IMR-90 (cell line): Measurements from ENCODE around the gene SEL1L3. TPM values are rescaled to one million over a fixed set of nuclear protein-coding genes. Genes with fewer than 3 reads are reported as not detected.

Experiments used
- ATAC-seq: fragments of 200-7000 bp; cut with Tn5 transposase; 2 replicates; pipeline ENCODE4 v1.9.1; 2020; ENCODE audit warnings: low read depth, mild to moderate bottlenecking, moderate library complexity
- BruUV-seq: library from RNA; stranded (reverse); fragments of 400-500 nt; replicated peaks from 2 replicates; lab custom pipeline; 2021; lab: Mats Ljungman, UMichigan
- CTCF ChIA-PET: fragments of 300-600 bp; formaldehyde crosslinking; extraction: SDS; loops from one replicate; lab custom pipeline; 2021; ENCODE audit warnings: antibody characterized with exemption; lab: Yijun Ruan, JAX
- POLR2A ChIA-PET: fragments of 300-600 bp; sonication (Branson Sonifier 250); formaldehyde crosslinking; loops from one replicate; lab custom pipeline; 2022; ENCODE audit warnings: antibody characterized with exemption; ENCODE audit not compliant: unreplicated experiment; lab: Charles Lee
- DNase-seq: peaks from one replicate; pipeline ENCODE4 v3.0.0; 2013
- H2AFZ ChIP-seq: replicated peaks from 2 replicates; pipeline ENCODE3; 2013; ENCODE audit warnings: low read length, mild to moderate bottlenecking; ENCODE audit not compliant: poor library complexity
- H2AK5ac ChIP-seq: 2 replicates; pipeline ENCODE4 v1.6.1; 2013; ENCODE audit warnings: low read depth, low read length, inconsistent platforms
- H2AK9ac ChIP-seq: replicated peaks from 2 replicates; pipeline ENCODE3; 2013; ENCODE audit warnings: mild to moderate bottlenecking, low read depth, low read length, moderate library complexity; ENCODE audit not compliant: poor library complexity
- H2BK120ac ChIP-seq: 2 replicates; pipeline ENCODE4 v1.6.1; 2013; ENCODE audit warnings: low read depth, low read length, inconsistent platforms
- H2BK15ac ChIP-seq: 3 replicates; pipeline ENCODE4 v1.6.1; 2013; ENCODE audit warnings: low read depth, low read length, inconsistent platforms
- H2BK20ac ChIP-seq: 2 replicates; pipeline ENCODE4 v1.6.1; 2013; ENCODE audit warnings: low read depth, mild to moderate bottlenecking, inconsistent platforms, low read length, moderate library complexity
- H2BK5ac ChIP-seq: 2 replicates; pipeline ENCODE4 v1.6.1; 2013; ENCODE audit warnings: mild to moderate bottlenecking, low read depth, low read length, inconsistent platforms; ENCODE audit not compliant: poor library complexity, severe bottlenecking
- H3K14ac ChIP-seq: replicated peaks from 2 replicates; pipeline ENCODE4 v1.6.1; 2013; ENCODE audit warnings: low read depth, low read length, inconsistent platforms
- H3K18ac ChIP-seq: 2 replicates; pipeline ENCODE4 v1.6.1; 2013; ENCODE audit warnings: low read depth, low read length, control low read depth
- H3K23ac ChIP-seq: 2 replicates; pipeline ENCODE4 v1.6.1; 2013; ENCODE audit warnings: low read depth, low read length, inconsistent platforms
- H3K27ac ChIP-seq: 2 replicates; pipeline ENCODE4 v1.5.1; 2013; ENCODE audit warnings: mild to moderate bottlenecking, control low read depth, low read length; ENCODE audit not compliant: insufficient read depth
- H3K27me3 ChIP-seq: 2 replicates; pipeline ENCODE4 v1.6.1; 2013; ENCODE audit warnings: low read length; ENCODE audit not compliant: control insufficient read depth, insufficient read depth
- H3K36me3 ChIP-seq: 2 replicates; pipeline ENCODE4 v1.6.1; 2013; ENCODE audit warnings: low read length, mixed read lengths; ENCODE audit not compliant: control insufficient read depth, insufficient read depth
- H3K4ac ChIP-seq: 2 replicates; pipeline ENCODE4 v1.6.1; 2013; ENCODE audit warnings: low read depth, low read length, inconsistent platforms
- H3K4me1 ChIP-seq: 2 replicates; pipeline ENCODE4 v1.6.1; 2013; ENCODE audit warnings: low read length, mixed read lengths; ENCODE audit not compliant: control insufficient read depth, insufficient read depth
- H3K4me2 ChIP-seq: 2 replicates; pipeline ENCODE4 v1.6.1; 2013; ENCODE audit warnings: low read depth, mild to moderate bottlenecking, control low read depth, low read length, moderate library complexity
- H3K4me3 ChIP-seq: 2 replicates; pipeline ENCODE4 v1.5.1; 2013; ENCODE audit warnings: low read depth, mild to moderate bottlenecking, control low read depth, low read length, moderate library complexity; ENCODE audit not compliant: insufficient read depth
- H3K56ac ChIP-seq: 2 replicates; pipeline ENCODE4 v1.6.1; 2013; ENCODE audit warnings: low read length, inconsistent platforms; ENCODE audit not compliant: insufficient read depth; ENCODE audit errors: extremely low read depth
- H3K79me1 ChIP-seq, 2 experiments: 2 replicates each; pipeline ENCODE4 v1.6.1; 2013; ENCODE audit warnings: low read length in 2 of 2, inconsistent platforms in 1 of 2, low read depth in 1 of 2
- H3K9ac ChIP-seq: 2 replicates; pipeline ENCODE4 v1.6.1; 2013; ENCODE audit warnings: low read depth, low read length, control low read depth
- H3K9me1 ChIP-seq: 2 replicates; pipeline ENCODE4 v1.6.1; 2013; ENCODE audit warnings: low read length, inconsistent platforms; ENCODE audit not compliant: insufficient read depth
- H3K9me3 ChIP-seq: 2 replicates; pipeline ENCODE4 v1.6.1; 2013; ENCODE audit warnings: low read length; ENCODE audit not compliant: control insufficient read depth, insufficient read depth
- H4K20me1 ChIP-seq: 2 replicates; pipeline ENCODE4 v1.6.1; 2013; ENCODE audit warnings: low read length, inconsistent platforms; ENCODE audit not compliant: insufficient read depth
- H4K5ac ChIP-seq: 2 replicates; pipeline ENCODE4 v1.6.1; 2013; ENCODE audit warnings: mild to moderate bottlenecking, low read depth, low read length, control low read depth
- H4K8ac ChIP-seq, 2 experiments: 2 replicates each; pipeline ENCODE4 v1.6.1; 2013; ENCODE audit warnings: low read depth in 2 of 2, low read length in 2 of 2, control low read depth in 1 of 2, inconsistent platforms in 1 of 2
- H4K91ac ChIP-seq: 2 replicates; pipeline ENCODE4 v1.6.1; 2013; ENCODE audit warnings: low read depth, low read length, inconsistent platforms; ENCODE audit not compliant: insufficient read depth
- BHLHE40 ChIP-seq: fragments of 150-350 bp; IDR thresholded peaks from 2 replicates; pipeline ENCODE4 v1.6.1; 2016; ENCODE audit warnings: mild to moderate bottlenecking, low read depth, low read length
- CEBPB ChIP-seq: IDR thresholded peaks from 2 replicates; pipeline ENCODE4 v1.6.1; 2012; ENCODE audit warnings: low read depth, low read length, improper control_type of control experiment
- CHD1 ChIP-seq: IDR thresholded peaks from 2 replicates; pipeline ENCODE4 v1.6.1; 2012; ENCODE audit warnings: low read depth, low read length, improper control_type of control experiment
- FOS ChIP-seq: fragments of 150-350 bp; IDR thresholded peaks from 2 replicates; pipeline ENCODE4 v1.6.1; 2016; ENCODE audit warnings: low read depth, low read length
- MAFK ChIP-seq: IDR thresholded peaks from 2 replicates; pipeline ENCODE4 v1.6.1; 2012; ENCODE audit warnings: low read depth, low read length, improper control_type of control experiment
- MAZ ChIP-seq: IDR thresholded peaks from 2 replicates; pipeline ENCODE4 v1.6.1; 2012; ENCODE audit warnings: low read depth, mild to moderate bottlenecking, low read length, improper control_type of control experiment, moderate library complexity, borderline replicate concordance
- MXI1 ChIP-seq: IDR thresholded peaks from 2 replicates; pipeline ENCODE4 v1.6.1; 2012; ENCODE audit warnings: low read depth, mild to moderate bottlenecking, low read length, moderate library complexity, borderline replicate concordance
- NFE2L2 ChIP-seq: fragments of 150-350 bp; IDR thresholded peaks from 2 replicates; pipeline ENCODE4 v1.6.1; 2016; ENCODE audit warnings: low read depth, mild to moderate bottlenecking, low read length
- POLR2A ChIP-seq: IDR thresholded peaks from 2 replicates; pipeline ENCODE4 v1.6.1; 2012; ENCODE audit warnings: mild to moderate bottlenecking, low read depth, low read length
- RAD21 ChIP-seq: IDR thresholded peaks from 2 replicates; pipeline ENCODE4 v1.6.1; 2012; ENCODE audit warnings: low read length, improper control_type of control experiment
- RCOR1 ChIP-seq: IDR thresholded peaks from 2 replicates; pipeline ENCODE4 v1.6.1; 2012; ENCODE audit warnings: mild to moderate bottlenecking, low read length, improper control_type of control experiment; ENCODE audit not compliant: insufficient replicate concordance
- RFX5 ChIP-seq: IDR thresholded peaks from 2 replicates; pipeline ENCODE4 v1.8.0; 2012; ENCODE audit warnings: low read depth, mild to moderate bottlenecking, low read length, moderate library complexity
- SMC3 ChIP-seq: fragments of 150-350 bp; IDR thresholded peaks from 2 replicates; pipeline ENCODE4 v1.6.1; 2016; ENCODE audit warnings: low read depth, mild to moderate bottlenecking, antibody characterized with exemption, low read length, moderate library complexity
- WGBS, 2 experiments: methylation state at CpG; one replicate each; pipeline versions ENCODE4 v1.1.5 to v1.1.7; 2013; ENCODE audit warnings: missing lambda C conversion rate in 2 of 2; ENCODE audit not compliant: insufficient read length in 1 of 2; ENCODE audit errors: extremely low coverage in 2 of 2; 5-methylcytosine and 5-hydroxymethylcytosine counted together
- dilution Hi-C: fragments of 300-500 bp; cut with HindIII; formaldehyde crosslinking; loops from one replicate; pipeline ENCODE4 v1.14.3; 2018; ENCODE audit warnings: low sequenced_read_pairs; ENCODE audit not compliant: unreplicated experiment
- in situ Hi-C: fragments of 300-500 bp; cut with MboI; formaldehyde crosslinking; loops from 3 replicates; pipeline ENCODE4 v1.14.3; 2019; ENCODE audit warnings: low sequenced_read_pairs, inconsistent platforms, mixed read lengths
- intact Hi-C: fragments of 100-400 bp; cut with micrococcal nuclease; formaldehyde crosslinking; loops from 2 replicates; pipeline ENCODE4 v1.10.0; 2022
- polyA plus RNA-seq, 3 experiments: library from polyadenylated mRNA; depleted of rRNA; stranded (reverse); fragments of >200 nt; gene quantifications; 2 replicates each; pipeline ENCODE4 v1.2.3, GENCODE V29; 2012; ENCODE audit warnings: low replicate concordance in 1 of 3
- total RNA-seq: library from RNA; depleted of rRNA; stranded (reverse); fragments of >200 nt; gene quantifications from 2 replicates; pipeline ENCODE4 v1.2.3, GENCODE V29; 2012
- TF ChIP-seq, protein P1 (sequence below): fragments of 150-350 bp; IDR thresholded peaks from 2 replicates; pipeline ENCODE4 v1.6.1; 2017; ENCODE audit warnings: mild to moderate bottlenecking, antibody characterized with exemption, low read length, low read depth
- TF ChIP-seq, protein P2 (sequence below): conservative IDR thresholded peaks from 2 replicates; pipeline ENCODE4 v1.5.1; 2012; ENCODE audit warnings: mild to moderate bottlenecking, low read depth, low read length, improper control_type of control experiment
- TF ChIP-seq, protein P3 (sequence below): fragments of 150-350 bp; IDR thresholded peaks from 2 replicates; pipeline ENCODE4 v1.6.1; 2016; ENCODE audit warnings: low read depth, mild to moderate bottlenecking, low read length, moderate library complexity, borderline replicate concordance

Gene SEL1L3
- total and polyA plus RNA-seq, 2 of the 4 experiments (the other 2 are of a cell fraction): 16.4 to 43.7 TPM

DNA sequence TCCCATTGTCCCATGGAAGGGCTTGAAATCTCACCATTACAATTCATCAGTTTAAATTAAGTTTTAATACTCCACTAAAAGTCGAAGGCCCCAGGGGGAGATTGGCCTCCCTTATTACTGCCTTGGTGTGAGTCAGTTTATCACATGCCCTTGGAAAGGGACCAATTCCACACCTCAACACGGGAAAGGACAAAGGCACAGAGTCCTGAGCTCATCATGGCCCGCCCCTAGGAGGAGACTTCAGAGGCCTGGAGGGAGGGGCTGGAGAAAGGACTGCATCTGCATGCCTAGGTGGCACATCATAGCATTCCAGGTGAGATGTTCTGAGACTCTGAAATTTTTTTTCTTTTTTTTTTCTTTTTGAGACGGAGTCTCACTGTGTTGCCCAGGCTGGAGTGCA, 2.8 kb upstream of the SEL1L3 start:
- TF ChIP-seq CHD1 (no peak), MXI1 (no peak), SMC3 (no peak), FOS (no peak), CEBPB (no peak), BHLHE40 (no peak), POLR2A (no peak), NFE2L2 (no peak), MAZ (no peak), RFX5 (no peak), RCOR1 (no peak), MAFK (no peak), RAD21 (no peak)
- TF ChIP-seq, protein P1, sequence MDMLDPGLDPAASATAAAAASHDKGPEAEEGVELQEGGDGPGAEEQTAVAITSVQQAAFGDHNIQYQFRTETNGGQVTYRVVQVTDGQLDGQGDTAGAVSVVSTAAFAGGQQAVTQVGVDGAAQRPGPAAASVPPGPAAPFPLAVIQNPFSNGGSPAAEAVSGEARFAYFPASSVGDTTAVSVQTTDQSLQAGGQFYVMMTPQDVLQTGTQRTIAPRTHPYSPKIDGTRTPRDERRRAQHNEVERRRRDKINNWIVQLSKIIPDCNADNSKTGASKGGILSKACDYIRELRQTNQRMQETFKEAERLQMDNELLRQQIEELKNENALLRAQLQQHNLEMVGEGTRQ: no peak
- TF ChIP-seq, protein P2, sequence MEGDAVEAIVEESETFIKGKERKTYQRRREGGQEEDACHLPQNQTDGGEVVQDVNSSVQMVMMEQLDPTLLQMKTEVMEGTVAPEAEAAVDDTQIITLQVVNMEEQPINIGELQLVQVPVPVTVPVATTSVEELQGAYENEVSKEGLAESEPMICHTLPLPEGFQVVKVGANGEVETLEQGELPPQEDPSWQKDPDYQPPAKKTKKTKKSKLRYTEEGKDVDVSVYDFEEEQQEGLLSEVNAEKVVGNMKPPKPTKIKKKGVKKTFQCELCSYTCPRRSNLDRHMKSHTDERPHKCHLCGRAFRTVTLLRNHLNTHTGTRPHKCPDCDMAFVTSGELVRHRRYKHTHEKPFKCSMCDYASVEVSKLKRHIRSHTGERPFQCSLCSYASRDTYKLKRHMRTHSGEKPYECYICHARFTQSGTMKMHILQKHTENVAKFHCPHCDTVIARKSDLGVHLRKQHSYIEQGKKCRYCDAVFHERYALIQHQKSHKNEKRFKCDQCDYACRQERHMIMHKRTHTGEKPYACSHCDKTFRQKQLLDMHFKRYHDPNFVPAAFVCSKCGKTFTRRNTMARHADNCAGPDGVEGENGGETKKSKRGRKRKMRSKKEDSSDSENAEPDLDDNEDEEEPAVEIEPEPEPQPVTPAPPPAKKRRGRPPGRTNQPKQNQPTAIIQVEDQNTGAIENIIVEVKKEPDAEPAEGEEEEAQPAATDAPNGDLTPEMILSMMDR: no peak
- TF ChIP-seq, protein P3, sequence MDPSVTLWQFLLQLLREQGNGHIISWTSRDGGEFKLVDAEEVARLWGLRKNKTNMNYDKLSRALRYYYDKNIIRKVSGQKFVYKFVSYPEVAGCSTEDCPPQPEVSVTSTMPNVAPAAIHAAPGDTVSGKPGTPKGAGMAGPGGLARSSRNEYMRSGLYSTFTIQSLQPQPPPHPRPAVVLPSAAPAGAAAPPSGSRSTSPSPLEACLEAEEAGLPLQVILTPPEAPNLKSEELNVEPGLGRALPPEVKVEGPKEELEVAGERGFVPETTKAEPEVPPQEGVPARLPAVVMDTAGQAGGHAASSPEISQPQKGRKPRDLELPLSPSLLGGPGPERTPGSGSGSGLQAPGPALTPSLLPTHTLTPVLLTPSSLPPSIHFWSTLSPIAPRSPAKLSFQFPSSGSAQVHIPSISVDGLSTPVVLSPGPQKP: no peak
- DNase-seq (no peak), ATAC-seq (no peak)
- peaks cover 3 to 7% of the 10 kb centered on the region in 2 experiments; a peak in 3 of 4 replicates for H3K79me1 ChIP-seq
- no peak overlapping the region for H3K4me3 ChIP-seq
- in situ Hi-C loops: no loop called here
- no peak overlapping the region for H2AFZ ChIP-seq
- no peak overlapping the region for H2AK5ac ChIP-seq
- ChIA-PET CTCF (no interaction called here), POLR2A (no interaction called here)
- H3K27me3 ChIP-seq: no peaks in the 10 kb centered on the region
- no peak overlapping the region for H3K4ac ChIP-seq
- no peak overlapping the region for H3K18ac ChIP-seq
- no TSS peak for BruUV-seq
- H4K8ac ChIP-seq: no peak overlapping the region
- no peak overlapping the region for H4K5ac ChIP-seq
- intact Hi-C loops: no loop called here
- dilution Hi-C loops: no loop called here
- no peak overlapping the region for H2BK120ac ChIP-seq
- no peaks in the 10 kb centered on the region; the same call in 1 of the 2 replicates for H3K4me1 ChIP-seq
- no peak overlapping the region for H2BK20ac ChIP-seq
- no peaks in the 10 kb centered on the region for H3K9me3 ChIP-seq
- H3K9ac ChIP-seq: no peak overlapping the region
- H2BK15ac ChIP-seq: no peak overlapping the region
- no peaks in the 10 kb centered on the region for H4K20me1 ChIP-seq
- H2AK9ac ChIP-seq: no peak overlapping the region
- H4K91ac ChIP-seq: no peak overlapping the region
- no peak overlapping the region for H3K56ac ChIP-seq
- no peak overlapping the region for H3K27ac ChIP-seq
- no peak overlapping the region for H2BK5ac ChIP-seq
- no peak overlapping the region for H3K4me2 ChIP-seq
- H3K9me1 ChIP-seq: 0 out of 2 replicates have a peak, but pooled peaks cover 3% of the 10 kb centered on the region
- no peaks in the 10 kb centered on the region for H3K36me3 ChIP-seq
- H3K23ac ChIP-seq: no peak overlapping the region
- no CpG with 5 or more reads among the region's 4 CpGs for WGBS, 2 experiments
- no peak overlapping the region for H3K14ac ChIP-seq
